SK-N-SH (cell line): Measurements from ENCODE around the gene NDP. TPM values are rescaled to one million over a fixed set of nuclear protein-coding genes. Genes with fewer than 3 reads are reported as not detected.

Experiments used
- CTCF ChIA-PET: fragments of 300-600, 350-600 bp; formaldehyde crosslinking; extraction: SDS; loops from one replicate; lab custom pipeline; 2021; lab: Yijun Ruan, JAX
- POLR2A ChIA-PET: fragments of 350-600 bp; sonication (Branson Sonifier 250); formaldehyde crosslinking; extraction: SDS; loops from one replicate; lab custom pipeline; 2020; ENCODE audit warnings: antibody characterized with exemption, inconsistent platforms; lab: Yijun Ruan, JAX
- DNase-seq: peaks from one replicate; pipeline ENCODE4 v3.0.0; 2012
- H2AFZ ChIP-seq: fragments of 200-600 bp; sonication (generic); 2 replicates; pipeline ENCODE4 v1.8.1; 2016; ENCODE audit warnings: antibody characterized with exemption, mild to moderate bottlenecking, low read depth
- H3F3A ChIP-seq: fragments of 200-600 bp; sonication (generic); replicated peaks from 2 replicates; pipeline ENCODE3; 2016; ENCODE audit warnings: antibody characterized with exemption, mild to moderate bottlenecking; ENCODE audit not compliant: insufficient read depth
- H3K27ac ChIP-seq, 2 experiments: fragments of 200-500 bp in 1 of 2; fragments of 200-600 bp in 1 of 2; sonication (Bioruptor generic) in 1 of 2; sonication (generic), shearing (Covaris generic) in 1 of 2; 2 replicates each; pipeline versions ENCODE4 v1.5.1 to v1.6.1; 2014 to 2016; ENCODE audit warnings: low read depth in 2 of 2, inconsistent platforms in 1 of 2, low read length in 1 of 2, mild to moderate bottlenecking in 1 of 2, mixed read lengths in 1 of 2
- H3K27me3 ChIP-seq: fragments of 200-600 bp; sonication (generic), shearing (Covaris generic); 2 replicates; pipeline ENCODE4 v1.6.1; 2016; ENCODE audit warnings: mixed run types; ENCODE audit not compliant: insufficient read depth
- H3K36me3 ChIP-seq, 2 experiments: fragments of 200-500 bp in 1 of 2; fragments of 200-600 bp in 1 of 2; sonication (Bioruptor generic) in 1 of 2; sonication (generic) in 1 of 2; replicated peaks in 1 of 2; 2 replicates each; pipeline versions ENCODE3 to v1.5.1; 2014 to 2016; ENCODE audit warnings: low read length in 1 of 2, mild to moderate bottlenecking in 1 of 2; ENCODE audit not compliant: insufficient read depth in 2 of 2, control insufficient read depth in 1 of 2
- H3K4me1 ChIP-seq, 2 experiments: fragments of 200-500 bp in 1 of 2; fragments of 200-600 bp in 1 of 2; sonication (Bioruptor generic) in 1 of 2; sonication (generic), shearing (Covaris generic) in 1 of 2; 2 replicates each; pipeline versions ENCODE4 v1.5.1 to v1.6.1; 2014 to 2016; ENCODE audit warnings: low read depth in 1 of 2, low read length in 1 of 2, mixed run types in 1 of 2; ENCODE audit not compliant: insufficient read depth in 2 of 2, control insufficient read depth in 1 of 2
- H3K4me2 ChIP-seq: fragments of 200-600 bp; sonication (generic), shearing (Covaris generic); 2 replicates; pipeline ENCODE4 v1.6.1; 2017; ENCODE audit warnings: mixed run types
- H3K4me3 ChIP-seq, 2 experiments: fragments of 200-500 bp in 1 of 2; fragments of 200-600 bp in 1 of 2; sonication (Bioruptor generic) in 1 of 2; sonication (generic), shearing (Covaris generic) in 1 of 2; 2 replicates each; pipeline versions ENCODE4 v1.5.1 to v1.8.1; 2014 to 2016; ENCODE audit warnings: low read depth in 2 of 2, inconsistent platforms in 1 of 2, low read length in 1 of 2, mild to moderate bottlenecking in 1 of 2, mixed read lengths in 1 of 2, moderate library complexity in 1 of 2
- H3K79me2 ChIP-seq: fragments of 200-600 bp; sonication (generic); 2 replicates; pipeline ENCODE4 v1.8.1; 2017; ENCODE audit warnings: mild to moderate bottlenecking; ENCODE audit not compliant: insufficient read depth
- H3K9ac ChIP-seq: fragments of 200-600 bp; sonication (generic); 2 replicates; pipeline ENCODE4 v1.6.1; 2017; ENCODE audit warnings: mixed run types
- H3K9me2 ChIP-seq: fragments of 200-600 bp; sonication (generic); 2 replicates; pipeline ENCODE4 v1.6.1; 2017; ENCODE audit warnings: mixed run types
- H3K9me3 ChIP-seq: fragments of 200-600 bp; sonication (generic); 2 replicates; pipeline ENCODE4 v1.6.1; 2017; ENCODE audit warnings: mixed run types, mild to moderate bottlenecking, moderate library complexity
- H4K20me1 ChIP-seq: fragments of 200-600 bp; sonication (generic); 2 replicates; pipeline ENCODE4 v1.6.1; 2017; ENCODE audit warnings: mild to moderate bottlenecking, mixed run types; ENCODE audit not compliant: insufficient read depth
- CHD2 ChIP-seq: fragments of 150-350 bp; IDR thresholded peaks from 2 replicates; pipeline ENCODE4 v1.6.1; 2018; ENCODE audit warnings: low read length; ENCODE audit not compliant: partially characterized antibody
- CTCF ChIP-seq: fragments of 200-600 bp; sonication (generic); IDR thresholded peaks from 2 replicates; pipeline ENCODE4 v1.6.1; 2017; ENCODE audit warnings: antibody characterized with exemption, mild to moderate bottlenecking, moderate library complexity
- FOXM1 ChIP-seq: IDR thresholded peaks from 2 replicates; pipeline ENCODE4 v1.4.0; 2012; ENCODE audit warnings: low read depth, mild to moderate bottlenecking
- POLR2AphosphoS5 ChIP-seq: IDR thresholded peaks from 2 replicates; pipeline ENCODE4 v1.6.1; 2012; ENCODE audit warnings: low read depth, low read length
- RCOR1 ChIP-seq: fragments of 150-350 bp; IDR thresholded peaks from 2 replicates; pipeline ENCODE4 v1.6.1; 2017; ENCODE audit warnings: antibody characterized with exemption, low read length
- REST ChIP-seq: IDR thresholded peaks from 2 replicates; pipeline ENCODE4 v1.6.1; 2012; ENCODE audit warnings: mild to moderate bottlenecking, low read depth, low read length, moderate library complexity
- RFX5 ChIP-seq: IDR thresholded peaks from 2 replicates; pipeline ENCODE4 v1.6.1; 2012; ENCODE audit warnings: mild to moderate bottlenecking, improper control_type of control experiment, low read length
- SMC3 ChIP-seq: IDR thresholded peaks from 2 replicates; pipeline ENCODE4 v1.6.1; 2012; ENCODE audit warnings: low read depth, low read length, improper control_type of control experiment
- WGBS: methylation state at CpG from one replicate; pipeline ENCODE4 v1.1.6; 2017; ENCODE audit warnings: low lambda C conversion rate; 5-methylcytosine and 5-hydroxymethylcytosine counted together
- polyA plus RNA-seq, 3 experiments: library from polyadenylated mRNA; depleted of rRNA; stranded (reverse); fragments of >200 nt; gene quantifications; 2 replicates each; pipeline ENCODE4 v1.2.3, GENCODE V29; 2012
- TF ChIP-seq, protein P1 (sequence below): IDR thresholded peaks from 2 replicates; pipeline ENCODE4 v1.4.0; 2012; ENCODE audit warnings: low read depth, borderline replicate concordance

Gene NDP
- polyA plus RNA-seq, 1 of the 3 experiments (the other 2 are of a cell fraction), result 0.16 TPM

DNA sequence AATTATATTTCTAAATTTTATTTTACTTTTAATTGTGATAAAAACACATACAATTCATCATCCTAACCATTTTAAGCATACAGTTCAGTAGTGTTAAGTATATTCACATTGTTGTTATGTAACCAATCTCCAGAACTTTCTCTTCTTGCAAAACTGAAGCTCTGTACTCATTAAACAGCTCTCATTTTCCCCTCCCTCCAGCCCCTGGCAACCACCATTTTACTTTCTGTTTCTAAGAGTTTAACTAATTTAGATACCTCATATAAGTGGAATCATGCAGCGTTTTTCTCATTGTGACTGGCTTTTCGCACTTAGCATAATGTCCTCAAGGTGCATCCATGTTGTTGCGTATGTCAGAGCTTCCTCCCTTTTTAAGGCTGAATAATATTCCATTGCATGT is 46.7 kb upstream of the NDP start:
- no peaks in the 10 kb centered on the region for H3F3A ChIP-seq
- H3K4me3 ChIP-seq, result no peak overlapping the region
- DNase-seq, result no peak
- WGBS, result 57% methylated on average over 3 of the region's 3 CpGs
- H3K9me3 ChIP-seq, result no peaks in the 10 kb centered on the region
- CTCF ChIA-PET, result no interaction called here
- H3K27me3 ChIP-seq, result peaks cover 4% of the 10 kb centered on the region; the same call in 1 of the 2 replicates
- H4K20me1 ChIP-seq, result no peaks in the 10 kb centered on the region
- POLR2A ChIA-PET, result no interaction called here
- H3K4me1 ChIP-seq, result no peaks in the 10 kb centered on the region; a peak in 1 of 4 replicates
- H3K4me2 ChIP-seq, result no peak overlapping the region
- TF ChIP-seq CTCF, result no peak
- no peak for TF ChIP-seq CHD2
- TF ChIP-seq SMC3, result no peak
- no peak for TF ChIP-seq RFX5
- TF ChIP-seq REST, result no peak
- TF ChIP-seq FOXM1, result no peak
- TF ChIP-seq, protein P1, sequence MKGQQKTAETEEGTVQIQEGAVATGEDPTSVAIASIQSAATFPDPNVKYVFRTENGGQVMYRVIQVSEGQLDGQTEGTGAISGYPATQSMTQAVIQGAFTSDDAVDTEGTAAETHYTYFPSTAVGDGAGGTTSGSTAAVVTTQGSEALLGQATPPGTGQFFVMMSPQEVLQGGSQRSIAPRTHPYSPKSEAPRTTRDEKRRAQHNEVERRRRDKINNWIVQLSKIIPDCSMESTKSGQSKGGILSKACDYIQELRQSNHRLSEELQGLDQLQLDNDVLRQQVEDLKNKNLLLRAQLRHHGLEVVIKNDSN, result no peak
- H3K9me2 ChIP-seq, result no peaks in the 10 kb centered on the region
- H3K79me2 ChIP-seq, result no peaks in the 10 kb centered on the region
- H2AFZ ChIP-seq, result no peak overlapping the region
- no peaks in the 10 kb centered on the region for H3K36me3 ChIP-seq
- no peak overlapping the region for H3K9ac ChIP-seq
- no peak overlapping the region for H3K27ac ChIP-seq

- POLR2A ChIA-PET, result no interaction called here
- peaks cover 4% of the 10 kb centered on the region for H3F3A ChIP-seq
- H3K27ac ChIP-seq, result no peak overlapping the region
- no peak overlapping the region for H2AFZ ChIP-seq
- no peaks in the 10 kb centered on the region for H4K20me1 ChIP-seq
- no peaks in the 10 kb centered on the region for H3K9me3 ChIP-seq
- CTCF ChIA-PET, result no interaction called here
- TF ChIP-seq POLR2AphosphoS5, result no peak
- TF ChIP-seq RFX5, result no peak
- no peak for TF ChIP-seq RCOR1
- TF ChIP-seq REST, result no peak
- peaks cover 0 to 4% of the 10 kb centered on the region in 2 experiments; a peak in 2 of 4 replicates for H3K4me1 ChIP-seq
- no peaks in the 10 kb centered on the region for H3K36me3 ChIP-seq
- H3K79me2 ChIP-seq, result no peaks in the 10 kb centered on the region
- no peaks in the 10 kb centered on the region for H3K9me2 ChIP-seq
- no peak overlapping the region for H3K4me3 ChIP-seq
- WGBS, result 31% methylated on average over 3 of the region's 3 CpGs
- H3K27me3 ChIP-seq, result peaks cover 4% of the 10 kb centered on the region; the same call in 1 of the 2 replicates
- H3K9ac ChIP-seq, result no peak overlapping the region
- H3K4me2 ChIP-seq, result no peak overlapping the region
- no peak for DNase-seq
These were observed 44.5 kb upstream of the NDP start for GRCh38 chrX:44017676-44018075.
